Measurements from ENCODE around the gene NBEA.

The NBEA gene

GRCh38 chr13:35471706-35472322, 529.7 kb downstream of the NBEA start:
- no peak for TF ChIP-seq CTCF (IDR thresholded peaks at IDR 0.05)

- no peak for TF ChIP-seq CTCF (IDR thresholded peaks at IDR 0.05)
These were observed 530.3 kb downstream of the NBEA start for GRCh38 chr13:35472323-35472881.

GRCh38 chr13:35473206-35473775, 531.2 kb downstream of the NBEA start:
- TF ChIP-seq CTCF (IDR thresholded peaks at IDR 0.05) = no peak

GRCh38 chr13:35473802-35474201, 531.7 kb downstream of the NBEA start:
- TF ChIP-seq CTCF (IDR thresholded peaks at IDR 0.05) = no peak

GRCh38 chr13:35474496-35475211, 532.6 kb downstream of the NBEA start:
- TF ChIP-seq CTCF (IDR thresholded peaks at IDR 0.05) = no peak

GRCh38 chr13:35475212-35475959, 533.3 kb downstream of the NBEA start:
- no peak for TF ChIP-seq CTCF (IDR thresholded peaks at IDR 0.05)

Measured in LNCAP (cell line).